Transverse colon (tissue), 4 donors: ENCODE data around the gene SYDE1.

Experiments used
- EP300 ChIP-seq: sonication (generic); formaldehyde crosslinking; IDR thresholded peaks from one replicate; pipeline ENCODE4 v1.6.1; 2017; ENCODE audit warnings: antibody characterized with exemption, low read depth
- POLR2A ChIP-seq: fragments of 450-650 bp; IDR thresholded peaks from one replicate; pipeline ENCODE4 v1.6.1; 2016; ENCODE audit warnings: antibody characterized with exemption, mild to moderate bottlenecking, moderate library complexity
- POLR2AphosphoS5 ChIP-seq, 3 donors: sonication (generic); formaldehyde crosslinking; IDR thresholded peaks; one replicate each; pipeline ENCODE4 v1.6.1; 2016; ENCODE audit warnings: antibody characterized with exemption in 3 of 3
- TF ChIP-seq, protein P1 (sequence below), 5 experiments: fragments of 200-600 bp in 3 of 5; fragments of 450-650 bp in 2 of 5; sonication (generic) in 3 of 5; IDR thresholded peaks; 1 replicate in 2 of 5; 2 replicates in 3 of 5; pipeline ENCODE4 v1.5.1; 2016 to 2017; ENCODE audit warnings: antibody characterized with exemption in 5 of 5, inconsistent platforms in 3 of 5, mild to moderate bottlenecking in 2 of 5, moderate library complexity in 1 of 5

- TF ChIP-seq, protein P1, sequence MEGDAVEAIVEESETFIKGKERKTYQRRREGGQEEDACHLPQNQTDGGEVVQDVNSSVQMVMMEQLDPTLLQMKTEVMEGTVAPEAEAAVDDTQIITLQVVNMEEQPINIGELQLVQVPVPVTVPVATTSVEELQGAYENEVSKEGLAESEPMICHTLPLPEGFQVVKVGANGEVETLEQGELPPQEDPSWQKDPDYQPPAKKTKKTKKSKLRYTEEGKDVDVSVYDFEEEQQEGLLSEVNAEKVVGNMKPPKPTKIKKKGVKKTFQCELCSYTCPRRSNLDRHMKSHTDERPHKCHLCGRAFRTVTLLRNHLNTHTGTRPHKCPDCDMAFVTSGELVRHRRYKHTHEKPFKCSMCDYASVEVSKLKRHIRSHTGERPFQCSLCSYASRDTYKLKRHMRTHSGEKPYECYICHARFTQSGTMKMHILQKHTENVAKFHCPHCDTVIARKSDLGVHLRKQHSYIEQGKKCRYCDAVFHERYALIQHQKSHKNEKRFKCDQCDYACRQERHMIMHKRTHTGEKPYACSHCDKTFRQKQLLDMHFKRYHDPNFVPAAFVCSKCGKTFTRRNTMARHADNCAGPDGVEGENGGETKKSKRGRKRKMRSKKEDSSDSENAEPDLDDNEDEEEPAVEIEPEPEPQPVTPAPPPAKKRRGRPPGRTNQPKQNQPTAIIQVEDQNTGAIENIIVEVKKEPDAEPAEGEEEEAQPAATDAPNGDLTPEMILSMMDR (IDR thresholded peaks at IDR 0.05): no peak
- TF ChIP-seq EP300 (no peak), POLR2A (no peak), POLR2AphosphoS5 (IDR thresholded peaks at IDR 0.05) (no peak)
These were observed 1.1 kb downstream of the SYDE1 start for GRCh38 chr19:15108145-15108844.
